SK-N-SH (cell line): ENCODE measurements around the gene MPP4. TPM values are rescaled to one million over a fixed set of nuclear protein-coding genes. Genes with fewer than 3 reads are reported as not detected.

Experiments used
- CTCF ChIA-PET: fragments of 300-600, 350-600 bp; formaldehyde crosslinking; extraction: SDS; loops from one replicate; lab custom pipeline; 2021; lab: Yijun Ruan, JAX
- POLR2A ChIA-PET: fragments of 350-600 bp; sonication (Branson Sonifier 250); formaldehyde crosslinking; extraction: SDS; loops from one replicate; lab custom pipeline; 2020; ENCODE audit warnings: antibody characterized with exemption, inconsistent platforms; lab: Yijun Ruan, JAX
- DNase-seq: peaks from one replicate; pipeline ENCODE4 v3.0.0; 2012
- H2AFZ ChIP-seq: fragments of 200-600 bp; sonication (generic); 2 replicates; pipeline ENCODE4 v1.8.1; 2016; ENCODE audit warnings: antibody characterized with exemption, mild to moderate bottlenecking, low read depth
- H3F3A ChIP-seq: fragments of 200-600 bp; sonication (generic); replicated peaks from 2 replicates; pipeline ENCODE3; 2016; ENCODE audit warnings: antibody characterized with exemption, mild to moderate bottlenecking; ENCODE audit not compliant: insufficient read depth
- H3K27ac ChIP-seq, 2 experiments: fragments of 200-500 bp in 1 of 2; fragments of 200-600 bp in 1 of 2; sonication (Bioruptor generic) in 1 of 2; sonication (generic), shearing (Covaris generic) in 1 of 2; 2 replicates each; pipeline versions ENCODE4 v1.5.1 to v1.6.1; 2014 to 2016; ENCODE audit warnings: low read depth in 2 of 2, inconsistent platforms in 1 of 2, low read length in 1 of 2, mild to moderate bottlenecking in 1 of 2, mixed read lengths in 1 of 2
- H3K27me3 ChIP-seq: fragments of 200-600 bp; sonication (generic), shearing (Covaris generic); 2 replicates; pipeline ENCODE4 v1.6.1; 2016; ENCODE audit warnings: mixed run types; ENCODE audit not compliant: insufficient read depth
- H3K36me3 ChIP-seq, 2 experiments: fragments of 200-500 bp in 1 of 2; fragments of 200-600 bp in 1 of 2; sonication (Bioruptor generic) in 1 of 2; sonication (generic) in 1 of 2; replicated peaks in 1 of 2; 2 replicates each; pipeline versions ENCODE3 to v1.5.1; 2014 to 2016; ENCODE audit warnings: low read length in 1 of 2, mild to moderate bottlenecking in 1 of 2; ENCODE audit not compliant: insufficient read depth in 2 of 2, control insufficient read depth in 1 of 2
- H3K4me1 ChIP-seq, 2 experiments: fragments of 200-500 bp in 1 of 2; fragments of 200-600 bp in 1 of 2; sonication (Bioruptor generic) in 1 of 2; sonication (generic), shearing (Covaris generic) in 1 of 2; 2 replicates each; pipeline versions ENCODE4 v1.5.1 to v1.6.1; 2014 to 2016; ENCODE audit warnings: low read depth in 1 of 2, low read length in 1 of 2, mixed run types in 1 of 2; ENCODE audit not compliant: insufficient read depth in 2 of 2, control insufficient read depth in 1 of 2
- H3K4me2 ChIP-seq: fragments of 200-600 bp; sonication (generic), shearing (Covaris generic); 2 replicates; pipeline ENCODE4 v1.6.1; 2017; ENCODE audit warnings: mixed run types
- H3K4me3 ChIP-seq, 2 experiments: fragments of 200-500 bp in 1 of 2; fragments of 200-600 bp in 1 of 2; sonication (Bioruptor generic) in 1 of 2; sonication (generic), shearing (Covaris generic) in 1 of 2; 2 replicates each; pipeline versions ENCODE4 v1.5.1 to v1.8.1; 2014 to 2016; ENCODE audit warnings: low read depth in 2 of 2, inconsistent platforms in 1 of 2, low read length in 1 of 2, mild to moderate bottlenecking in 1 of 2, mixed read lengths in 1 of 2, moderate library complexity in 1 of 2
- H3K79me2 ChIP-seq: fragments of 200-600 bp; sonication (generic); 2 replicates; pipeline ENCODE4 v1.8.1; 2017; ENCODE audit warnings: mild to moderate bottlenecking; ENCODE audit not compliant: insufficient read depth
- H3K9ac ChIP-seq: fragments of 200-600 bp; sonication (generic); 2 replicates; pipeline ENCODE4 v1.6.1; 2017; ENCODE audit warnings: mixed run types
- H3K9me2 ChIP-seq: fragments of 200-600 bp; sonication (generic); 2 replicates; pipeline ENCODE4 v1.6.1; 2017; ENCODE audit warnings: mixed run types
- H3K9me3 ChIP-seq: fragments of 200-600 bp; sonication (generic); 2 replicates; pipeline ENCODE4 v1.6.1; 2017; ENCODE audit warnings: mixed run types, mild to moderate bottlenecking, moderate library complexity
- H4K20me1 ChIP-seq: fragments of 200-600 bp; sonication (generic); 2 replicates; pipeline ENCODE4 v1.6.1; 2017; ENCODE audit warnings: mild to moderate bottlenecking, mixed run types; ENCODE audit not compliant: insufficient read depth
- ELF1 ChIP-seq: IDR thresholded peaks from 2 replicates; pipeline ENCODE4 v1.4.0; 2012
- EZH2phosphoT487 ChIP-seq: fragments of 200-600 bp; sonication (generic); IDR thresholded peaks from 2 replicates; pipeline ENCODE4 v1.6.1; 2017; ENCODE audit warnings: low read depth, mixed run types, mild to moderate bottlenecking, antibody characterized with exemption, moderate library complexity, borderline replicate concordance
- FOXJ3 ChIP-seq: sonication (generic); formaldehyde crosslinking; IDR thresholded peaks from 2 replicates; pipeline ENCODE4 v1.5.1; 2020; ENCODE audit warnings: mild to moderate bottlenecking, missing genetic modification reagents
- GABPA ChIP-seq: IDR thresholded peaks from 2 replicates; pipeline ENCODE4 v1.4.0; 2012; ENCODE audit warnings: low read depth, mild to moderate bottlenecking
- MEF2A ChIP-seq: IDR thresholded peaks from 2 replicates; pipeline ENCODE4 v1.4.0; 2012; ENCODE audit warnings: low read depth, borderline replicate concordance
- MXI1 ChIP-seq: IDR thresholded peaks from 2 replicates; pipeline ENCODE4 v1.6.1; 2012; ENCODE audit warnings: mild to moderate bottlenecking, low read depth, low read length, improper control_type of control experiment
- NFIC ChIP-seq: IDR thresholded peaks from 2 replicates; pipeline ENCODE4 v1.4.0; 2012; ENCODE audit warnings: borderline replicate concordance
- NRF1 ChIP-seq: IDR thresholded peaks from 2 replicates; pipeline ENCODE4 v1.6.1; 2012; ENCODE audit warnings: low read depth, mild to moderate bottlenecking, low read length
- RAD21 ChIP-seq: IDR thresholded peaks from 2 replicates; pipeline ENCODE4 v1.6.1; 2012; ENCODE audit warnings: mild to moderate bottlenecking, low read length
- RFX5 ChIP-seq: IDR thresholded peaks from 2 replicates; pipeline ENCODE4 v1.6.1; 2012; ENCODE audit warnings: mild to moderate bottlenecking, improper control_type of control experiment, low read length
- RXRA ChIP-seq: IDR thresholded peaks from 2 replicates; pipeline ENCODE4 v1.4.0; 2012; ENCODE audit warnings: low read depth, mild to moderate bottlenecking, borderline replicate concordance
- SIN3A ChIP-seq: IDR thresholded peaks from 2 replicates; pipeline ENCODE4 v1.6.1; 2012; ENCODE audit warnings: low read depth, mild to moderate bottlenecking, low read length, moderate library complexity, borderline replicate concordance
- SMC3 ChIP-seq: IDR thresholded peaks from 2 replicates; pipeline ENCODE4 v1.6.1; 2012; ENCODE audit warnings: low read depth, low read length, improper control_type of control experiment
- TAF1 ChIP-seq: IDR thresholded peaks from 2 replicates; pipeline ENCODE4 v1.6.1; 2012; ENCODE audit warnings: low read depth, mild to moderate bottlenecking, low read length, moderate library complexity, borderline replicate concordance
- TCF12 ChIP-seq: IDR thresholded peaks from 2 replicates; pipeline ENCODE4 v1.4.0; 2012
- TEAD4 ChIP-seq: IDR thresholded peaks from 2 replicates; pipeline ENCODE4 v1.4.0; 2012; ENCODE audit warnings: mild to moderate bottlenecking, borderline replicate concordance; ENCODE audit not compliant: insufficient read depth
- USF2 ChIP-seq: fragments of 150-350 bp; IDR thresholded peaks from 2 replicates; pipeline ENCODE4 v1.6.1; 2017; ENCODE audit warnings: antibody characterized with exemption, low read length, low read depth, borderline replicate concordance
- YY1 ChIP-seq: IDR thresholded peaks from 2 replicates; pipeline ENCODE4 v1.4.0; 2012; ENCODE audit warnings: low read depth, mild to moderate bottlenecking
- ZBTB33 ChIP-seq: IDR thresholded peaks from 2 replicates; pipeline ENCODE4 v1.4.0; 2012; ENCODE audit warnings: low read depth, borderline replicate concordance
- WGBS: methylation state at CpG from one replicate; pipeline ENCODE4 v1.1.6; 2017; ENCODE audit warnings: low lambda C conversion rate; 5-methylcytosine and 5-hydroxymethylcytosine counted together
- polyA plus RNA-seq, 3 experiments: library from polyadenylated mRNA; depleted of rRNA; stranded (reverse); fragments of >200 nt; gene quantifications; 2 replicates each; pipeline ENCODE4 v1.2.3, GENCODE V29; 2012
- TF ChIP-seq, protein P1 (sequence below): fragments of 150-350 bp; IDR thresholded peaks from 2 replicates; pipeline ENCODE4 v1.6.1; 2016; ENCODE audit warnings: mild to moderate bottlenecking, low read depth, low read length
- TF ChIP-seq, protein P2 (sequence below): fragments of 200-600 bp; sonication (generic); IDR thresholded peaks from 2 replicates; pipeline ENCODE4 v1.6.1; 2017; ENCODE audit warnings: antibody characterized with exemption, mild to moderate bottlenecking, moderate library complexity
- TF ChIP-seq, protein P3 (sequence below): IDR thresholded peaks from 2 replicates; pipeline ENCODE4 v1.6.1; 2012; ENCODE audit warnings: mild to moderate bottlenecking, low read depth, low read length, moderate library complexity
- TF ChIP-seq, protein P4 (sequence below): IDR thresholded peaks from 2 replicates; pipeline ENCODE4 v1.4.0; 2012; ENCODE audit warnings: low read depth, borderline replicate concordance

The MPP4 gene
- polyA plus RNA-seq, 1 of the 3 experiments (the other 2 are of a cell fraction): 24.4 TPM

- Histone ChIP-seq H3K4me2 (peak overlapping the region; percentile 72), H3K9ac (peak overlapping the region; percentile 66; the same call in 1 of the 2 replicates), H4K20me1 (no peaks in the 10 kb centered on the region), H3K4me3 (no peak overlapping the region), H3K27ac (peak overlapping the region; percentile 89 to 96), H3K4me1 (peaks cover 21 to 47% of the 10 kb centered on the region in 2 experiments), H3K9me3 (no peaks in the 10 kb centered on the region), H3F3A (peaks cover 50% of the 10 kb centered on the region), H3K79me2 (peaks cover 9% of the 10 kb centered on the region; the same call in 1 of the 2 replicates), H3K9me2 (no peaks in the 10 kb centered on the region), H3K36me3 (peaks cover 10 to 17% of the 10 kb centered on the region in 2 experiments), H2AFZ (peak overlapping the region; percentile 45), H3K27me3 (no peaks in the 10 kb centered on the region)
- CTCF ChIA-PET: interaction anchor here (1.0 kb wide), 1 partner anchor 16 kb away, joined by 3 read pairs; no protein-coding TSS in a partner anchor
- POLR2A ChIA-PET: no interaction called here
- WGBS: 14% methylated on average over 6 of the region's 6 CpGs
- DNase-seq: no peak
- TF ChIP-seq USF2 (no peak), MXI1 (no peak), NRF1 (no peak), SIN3A (peak; percentile 70; the same call in 1 of the 2 replicates), ZBTB33 (0 out of 2 replicates have a peak, but pooled peaks have one; percentile 15), YY1 (peak; percentile 67; the same call in 1 of the 2 replicates), NFIC (peak; percentile 85), ELF1 (no peak), RFX5 (no peak), MEF2A (0 out of 2 replicates have a peak, but pooled peaks have one; percentile 39), TEAD4 (peak; percentile 80), RXRA (peak; percentile 78; the same call in 1 of the 2 replicates), EZH2phosphoT487 (no peak), SMC3 (no peak), TCF12 (peak; percentile 95), FOXJ3 (no peak), GABPA (peak; percentile 70), TAF1 (no peak), RAD21 (no peak)
- TF ChIP-seq, protein P1, sequence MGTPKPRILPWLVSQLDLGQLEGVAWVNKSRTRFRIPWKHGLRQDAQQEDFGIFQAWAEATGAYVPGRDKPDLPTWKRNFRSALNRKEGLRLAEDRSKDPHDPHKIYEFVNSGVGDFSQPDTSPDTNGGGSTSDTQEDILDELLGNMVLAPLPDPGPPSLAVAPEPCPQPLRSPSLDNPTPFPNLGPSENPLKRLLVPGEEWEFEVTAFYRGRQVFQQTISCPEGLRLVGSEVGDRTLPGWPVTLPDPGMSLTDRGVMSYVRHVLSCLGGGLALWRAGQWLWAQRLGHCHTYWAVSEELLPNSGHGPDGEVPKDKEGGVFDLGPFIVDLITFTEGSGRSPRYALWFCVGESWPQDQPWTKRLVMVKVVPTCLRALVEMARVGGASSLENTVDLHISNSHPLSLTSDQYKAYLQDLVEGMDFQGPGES: no peak
- TF ChIP-seq, protein P2, sequence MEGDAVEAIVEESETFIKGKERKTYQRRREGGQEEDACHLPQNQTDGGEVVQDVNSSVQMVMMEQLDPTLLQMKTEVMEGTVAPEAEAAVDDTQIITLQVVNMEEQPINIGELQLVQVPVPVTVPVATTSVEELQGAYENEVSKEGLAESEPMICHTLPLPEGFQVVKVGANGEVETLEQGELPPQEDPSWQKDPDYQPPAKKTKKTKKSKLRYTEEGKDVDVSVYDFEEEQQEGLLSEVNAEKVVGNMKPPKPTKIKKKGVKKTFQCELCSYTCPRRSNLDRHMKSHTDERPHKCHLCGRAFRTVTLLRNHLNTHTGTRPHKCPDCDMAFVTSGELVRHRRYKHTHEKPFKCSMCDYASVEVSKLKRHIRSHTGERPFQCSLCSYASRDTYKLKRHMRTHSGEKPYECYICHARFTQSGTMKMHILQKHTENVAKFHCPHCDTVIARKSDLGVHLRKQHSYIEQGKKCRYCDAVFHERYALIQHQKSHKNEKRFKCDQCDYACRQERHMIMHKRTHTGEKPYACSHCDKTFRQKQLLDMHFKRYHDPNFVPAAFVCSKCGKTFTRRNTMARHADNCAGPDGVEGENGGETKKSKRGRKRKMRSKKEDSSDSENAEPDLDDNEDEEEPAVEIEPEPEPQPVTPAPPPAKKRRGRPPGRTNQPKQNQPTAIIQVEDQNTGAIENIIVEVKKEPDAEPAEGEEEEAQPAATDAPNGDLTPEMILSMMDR: no peak
- TF ChIP-seq, protein P3, sequence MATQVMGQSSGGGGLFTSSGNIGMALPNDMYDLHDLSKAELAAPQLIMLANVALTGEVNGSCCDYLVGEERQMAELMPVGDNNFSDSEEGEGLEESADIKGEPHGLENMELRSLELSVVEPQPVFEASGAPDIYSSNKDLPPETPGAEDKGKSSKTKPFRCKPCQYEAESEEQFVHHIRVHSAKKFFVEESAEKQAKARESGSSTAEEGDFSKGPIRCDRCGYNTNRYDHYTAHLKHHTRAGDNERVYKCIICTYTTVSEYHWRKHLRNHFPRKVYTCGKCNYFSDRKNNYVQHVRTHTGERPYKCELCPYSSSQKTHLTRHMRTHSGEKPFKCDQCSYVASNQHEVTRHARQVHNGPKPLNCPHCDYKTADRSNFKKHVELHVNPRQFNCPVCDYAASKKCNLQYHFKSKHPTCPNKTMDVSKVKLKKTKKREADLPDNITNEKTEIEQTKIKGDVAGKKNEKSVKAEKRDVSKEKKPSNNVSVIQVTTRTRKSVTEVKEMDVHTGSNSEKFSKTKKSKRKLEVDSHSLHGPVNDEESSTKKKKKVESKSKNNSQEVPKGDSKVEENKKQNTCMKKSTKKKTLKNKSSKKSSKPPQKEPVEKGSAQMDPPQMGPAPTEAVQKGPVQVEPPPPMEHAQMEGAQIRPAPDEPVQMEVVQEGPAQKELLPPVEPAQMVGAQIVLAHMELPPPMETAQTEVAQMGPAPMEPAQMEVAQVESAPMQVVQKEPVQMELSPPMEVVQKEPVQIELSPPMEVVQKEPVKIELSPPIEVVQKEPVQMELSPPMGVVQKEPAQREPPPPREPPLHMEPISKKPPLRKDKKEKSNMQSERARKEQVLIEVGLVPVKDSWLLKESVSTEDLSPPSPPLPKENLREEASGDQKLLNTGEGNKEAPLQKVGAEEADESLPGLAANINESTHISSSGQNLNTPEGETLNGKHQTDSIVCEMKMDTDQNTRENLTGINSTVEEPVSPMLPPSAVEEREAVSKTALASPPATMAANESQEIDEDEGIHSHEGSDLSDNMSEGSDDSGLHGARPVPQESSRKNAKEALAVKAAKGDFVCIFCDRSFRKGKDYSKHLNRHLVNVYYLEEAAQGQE: 0 out of 2 replicates have a peak, but pooled peaks have one; percentile 27
- TF ChIP-seq, protein P4, sequence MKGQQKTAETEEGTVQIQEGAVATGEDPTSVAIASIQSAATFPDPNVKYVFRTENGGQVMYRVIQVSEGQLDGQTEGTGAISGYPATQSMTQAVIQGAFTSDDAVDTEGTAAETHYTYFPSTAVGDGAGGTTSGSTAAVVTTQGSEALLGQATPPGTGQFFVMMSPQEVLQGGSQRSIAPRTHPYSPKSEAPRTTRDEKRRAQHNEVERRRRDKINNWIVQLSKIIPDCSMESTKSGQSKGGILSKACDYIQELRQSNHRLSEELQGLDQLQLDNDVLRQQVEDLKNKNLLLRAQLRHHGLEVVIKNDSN: no peak
Measured at GRCh38 chr2:201696151-201696659, 2.2 kb downstream of the MPP4 start.
